Esophagus muscularis mucosa (tissue), 4 donors: ENCODE measurements around the gene PDE4DIP.
"Not testable (repeated sequence)": the region's sequence is repeated elsewhere in the genome, so short reads cannot be mapped to it uniquely, and the experiment has no call there.

ENCODE experiments used
- CTCF ChIP-seq, 3 experiments: fragments of 200-600 bp in 2 of 3; fragments of 450-650 bp in 1 of 3; sonication (generic) in 2 of 3; IDR thresholded peaks; one replicate each; pipeline ENCODE4 v1.5.1; 2017 to 2019; ENCODE audit warnings: antibody characterized with exemption in 3 of 3, mild to moderate bottlenecking in 2 of 3, moderate library complexity in 1 of 3
- EP300 ChIP-seq: sonication (generic); formaldehyde crosslinking; IDR thresholded peaks from one replicate; pipeline ENCODE4 v1.6.1; 2017; ENCODE audit warnings: antibody characterized with exemption
- POLR2AphosphoS5 ChIP-seq, 2 donors: sonication (generic); formaldehyde crosslinking; IDR thresholded peaks; one replicate each; pipeline ENCODE4 v1.6.1; 2017; ENCODE audit warnings: antibody characterized with exemption in 2 of 2

- TF ChIP-seq CTCF (IDR thresholded peaks at IDR 0.05); POLR2AphosphoS5 (IDR thresholded peaks at IDR 0.05); EP300: not testable (repeated sequence)
Measured at GRCh38 chr1:148953730-148954129, 109.5 kb downstream of the PDE4DIP start.
